Peyer's patch (tissue), 4 donors: ENCODE results near the gene CHAT. TPM values are rescaled to one million over a fixed set of nuclear protein-coding genes. Genes with fewer than 3 reads are reported as not detected.

Source experiments
- DNase-seq, 3 donors: peaks; one replicate each; pipeline ENCODE4 v3.0.0-alpha.2; 2017 to 2019
- H3K27ac ChIP-seq, 4 donors: fragments of 200-600 bp; sonication (generic); one replicate each; pipeline ENCODE4 v1.5.1; 2016 to 2019
- H3K27me3 ChIP-seq, 2 donors: fragments of 200-600 bp; sonication (generic); one replicate each; pipeline ENCODE4 v1.5.1; 2019
- H3K36me3 ChIP-seq, 3 donors: fragments of 200-600 bp; sonication (generic); one replicate each; pipeline ENCODE4 v1.5.1; 2016 to 2019
- H3K4me1 ChIP-seq, 4 donors: fragments of 200-600 bp; sonication (generic); one replicate each; pipeline ENCODE4 v1.5.1; 2016 to 2019
- H3K4me3 ChIP-seq, 4 donors: fragments of 200-600 bp; sonication (generic); 1 replicate in 3 of 4; 2 replicates in 1 of 4; pipeline ENCODE4 v1.5.1; 2016 to 2019; ENCODE audit warnings: mild to moderate bottlenecking in 1 of 4
- H3K9me3 ChIP-seq, 4 donors: fragments of 200-600 bp; sonication (generic); one replicate each; pipeline ENCODE4 v1.5.1; 2016 to 2019; ENCODE audit warnings: mild to moderate bottlenecking in 1 of 4
- POLR2A ChIP-seq, 2 donors: fragments of 450-650 bp; IDR thresholded peaks; one replicate each; pipeline ENCODE4 v1.5.1; 2017; ENCODE audit warnings: antibody characterized with exemption in 2 of 2, mild to moderate bottlenecking in 2 of 2, moderate library complexity in 2 of 2
- total RNA-seq, 4 donors: library from RNA; depleted of rRNA; stranded (reverse); fragments of >200 nt; gene quantifications; one replicate each; pipeline ENCODE4 v1.1.0, GENCODE V29; 2016
- TF ChIP-seq, protein P1 (sequence below), 6 experiments: fragments of 450-650 bp in 4 of 6; fragments of 200-600 bp in 2 of 6; sonication (generic) in 1 of 6; IDR thresholded peaks; one replicate each; pipeline ENCODE4 v1.5.1; 2017 to 2019; ENCODE audit warnings: antibody characterized with exemption in 6 of 6, mild to moderate bottlenecking in 3 of 6, moderate library complexity in 1 of 6

The CHAT gene
- total RNA-seq, 4 donors from 2014 or later: 2.1 to 3.8 (median 3.4) TPM; not detected in 1

- no peaks in the 10 kb centered on the region for H3K9me3 ChIP-seq
- no peak overlapping the region for H3K4me3 ChIP-seq
- H3K27me3 ChIP-seq: no peaks in the 10 kb centered on the region
- H3K27ac ChIP-seq: no peak overlapping the region
- H3K36me3 ChIP-seq: no peaks in the 10 kb centered on the region
- no peaks in the 10 kb centered on the region for H3K4me1 ChIP-seq
- DNase-seq: peak in 1 of 3 donors; percentile 24
- TF ChIP-seq, protein P1, sequence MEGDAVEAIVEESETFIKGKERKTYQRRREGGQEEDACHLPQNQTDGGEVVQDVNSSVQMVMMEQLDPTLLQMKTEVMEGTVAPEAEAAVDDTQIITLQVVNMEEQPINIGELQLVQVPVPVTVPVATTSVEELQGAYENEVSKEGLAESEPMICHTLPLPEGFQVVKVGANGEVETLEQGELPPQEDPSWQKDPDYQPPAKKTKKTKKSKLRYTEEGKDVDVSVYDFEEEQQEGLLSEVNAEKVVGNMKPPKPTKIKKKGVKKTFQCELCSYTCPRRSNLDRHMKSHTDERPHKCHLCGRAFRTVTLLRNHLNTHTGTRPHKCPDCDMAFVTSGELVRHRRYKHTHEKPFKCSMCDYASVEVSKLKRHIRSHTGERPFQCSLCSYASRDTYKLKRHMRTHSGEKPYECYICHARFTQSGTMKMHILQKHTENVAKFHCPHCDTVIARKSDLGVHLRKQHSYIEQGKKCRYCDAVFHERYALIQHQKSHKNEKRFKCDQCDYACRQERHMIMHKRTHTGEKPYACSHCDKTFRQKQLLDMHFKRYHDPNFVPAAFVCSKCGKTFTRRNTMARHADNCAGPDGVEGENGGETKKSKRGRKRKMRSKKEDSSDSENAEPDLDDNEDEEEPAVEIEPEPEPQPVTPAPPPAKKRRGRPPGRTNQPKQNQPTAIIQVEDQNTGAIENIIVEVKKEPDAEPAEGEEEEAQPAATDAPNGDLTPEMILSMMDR (IDR thresholded peaks at IDR 0.05): no peak
- no peak for TF ChIP-seq POLR2A (IDR thresholded peaks at IDR 0.05)
These were observed 16.2 kb upstream of the CHAT start for GRCh38 chr10:49597426-49598163.

DNA sequence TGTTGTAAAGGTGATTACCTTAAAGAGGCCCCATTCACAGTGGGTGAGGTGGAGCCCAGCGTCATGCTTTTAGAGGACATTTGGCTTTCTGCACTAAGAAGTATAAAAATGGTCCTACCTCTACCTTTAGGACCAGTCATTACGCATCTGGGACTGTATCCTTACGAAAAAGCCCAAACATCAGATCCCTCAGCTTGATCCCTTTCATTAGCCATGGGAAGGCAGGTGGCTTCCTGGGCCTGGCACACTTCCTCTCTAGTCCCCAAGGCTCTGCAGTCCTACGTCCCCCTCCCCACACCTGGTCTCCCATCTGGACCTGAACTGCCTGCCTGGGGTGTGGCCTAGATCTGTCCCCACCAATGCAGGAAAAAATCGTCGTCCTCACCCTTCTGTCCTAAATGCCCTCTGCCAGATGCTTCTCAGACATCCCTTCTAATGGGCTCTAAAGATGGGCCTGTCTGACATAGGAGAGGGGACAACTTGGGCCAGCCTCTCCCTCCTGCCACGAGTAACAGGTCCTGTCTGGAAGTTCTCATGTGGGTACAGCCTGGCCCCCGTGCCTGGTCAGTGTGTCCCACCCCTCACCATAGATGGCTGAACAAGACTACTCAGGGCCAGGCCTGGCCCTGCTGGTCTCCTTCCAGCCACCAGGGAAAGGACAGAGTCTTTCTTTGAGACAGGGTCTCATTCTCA is 15.5 kb upstream of the CHAT start:
- Histone ChIP-seq H3K4me1 (no peaks in the 10 kb centered on the region), H3K27me3 (no peaks in the 10 kb centered on the region), H3K4me3 (no peak overlapping the region), H3K36me3 (no peaks in the 10 kb centered on the region), H3K9me3 (no peaks in the 10 kb centered on the region), H3K27ac (no peak overlapping the region)
- TF ChIP-seq, protein P1 (IDR thresholded peaks at IDR 0.05): no peak
- DNase-seq: peak in 1 of 3 donors; percentile 37

DNA sequence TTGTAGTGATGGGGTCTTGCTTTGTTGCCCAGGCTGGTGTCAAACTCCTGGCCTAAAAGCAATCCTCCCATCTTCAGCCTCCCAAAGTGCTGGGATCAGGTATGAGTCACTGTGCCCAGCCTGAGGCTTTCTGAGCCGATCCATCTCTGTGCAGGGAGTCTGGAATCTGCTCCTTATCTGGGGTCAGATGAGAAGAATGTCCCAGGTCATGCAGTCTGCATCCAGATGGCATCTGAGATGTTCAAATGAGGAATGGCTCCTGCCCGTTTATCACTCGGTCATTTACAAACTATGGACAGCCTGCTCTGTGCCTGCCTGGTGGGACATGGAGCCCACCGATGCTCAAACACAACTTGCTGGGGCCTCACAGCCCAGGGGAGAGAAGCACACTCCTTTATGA is 14.9 kb upstream of the CHAT start:
- Histone ChIP-seq H3K27me3 (no peaks in the 10 kb centered on the region), H3K36me3 (no peaks in the 10 kb centered on the region), H3K9me3 (no peaks in the 10 kb centered on the region), H3K4me1 (no peaks in the 10 kb centered on the region), H3K4me3 (no peak overlapping the region), H3K27ac (no peak overlapping the region)
- DNase-seq: no peak
- TF ChIP-seq, protein P1 (IDR thresholded peaks at IDR 0.05): no peak
- TF ChIP-seq POLR2A (IDR thresholded peaks at IDR 0.05): no peak

DNA sequence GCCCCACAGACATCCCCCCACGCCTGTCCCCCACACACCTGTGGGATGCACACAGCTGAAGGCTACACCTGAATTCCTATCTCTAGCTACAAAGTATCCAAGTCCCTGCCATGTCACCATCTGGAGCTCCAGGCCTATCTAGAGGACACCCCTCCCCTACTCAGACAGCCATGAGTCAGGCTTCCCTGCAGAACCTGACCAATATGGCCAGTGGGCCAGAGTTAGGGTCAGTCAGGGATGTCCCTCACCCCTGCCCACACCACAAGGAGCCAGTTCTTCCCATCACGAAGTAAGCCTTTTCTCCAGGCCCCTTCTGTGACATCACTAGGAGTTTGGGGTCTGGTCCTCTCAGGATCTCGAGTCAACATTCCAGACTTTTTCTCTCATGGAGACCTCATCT is 14.3 kb upstream of the CHAT start:
- no peaks in the 10 kb centered on the region for H3K9me3 ChIP-seq
- H3K4me3 ChIP-seq: no peak overlapping the region
- H3K27ac ChIP-seq: no peak overlapping the region
- no peak for DNase-seq
- no peaks in the 10 kb centered on the region for H3K27me3 ChIP-seq
- no peaks in the 10 kb centered on the region for H3K36me3 ChIP-seq
- no peaks in the 10 kb centered on the region for H3K4me1 ChIP-seq
- TF ChIP-seq POLR2A (IDR thresholded peaks at IDR 0.05): no peak
- TF ChIP-seq, protein P1 (IDR thresholded peaks at IDR 0.05): no peak

DNA sequence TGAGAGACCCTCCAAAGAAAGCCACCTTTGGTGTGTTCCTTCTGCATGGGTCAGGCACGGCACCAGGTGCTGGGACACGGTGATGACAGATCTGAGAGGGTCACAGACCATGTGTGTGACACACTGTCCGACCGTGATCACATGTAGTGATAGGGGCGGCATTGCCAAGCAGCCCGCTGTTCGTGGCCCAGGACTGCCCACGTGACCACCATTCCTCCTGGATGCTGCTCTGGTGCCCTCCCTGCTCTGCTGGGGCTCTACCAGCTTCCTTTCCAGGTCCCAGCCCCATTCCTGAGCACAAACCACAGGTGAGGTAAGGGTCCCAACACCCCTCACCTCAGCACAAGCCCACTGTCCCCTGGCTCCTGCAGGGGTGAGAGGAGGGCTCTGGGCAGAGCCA is 13.8 kb upstream of the CHAT start:
- Histone ChIP-seq H3K27ac (no peak overlapping the region), H3K9me3 (no peaks in the 10 kb centered on the region), H3K27me3 (no peaks in the 10 kb centered on the region), H3K4me3 (no peak overlapping the region), H3K4me1 (no peaks in the 10 kb centered on the region), H3K36me3 (no peaks in the 10 kb centered on the region)
- no peak for DNase-seq
- TF ChIP-seq, protein P1 (IDR thresholded peaks at IDR 0.05): no peak
- TF ChIP-seq POLR2A (IDR thresholded peaks at IDR 0.05): no peak
